Gastroesophageal sphincter (tissue), 3 donors: ENCODE results near the gene B4GALNT3.

ENCODE experiments used
- CTCF ChIP-seq, 4 experiments: fragments of 200-600 bp in 2 of 4; fragments of 450-650 bp in 2 of 4; sonication (generic) in 1 of 4; IDR thresholded peaks; one replicate each; pipeline ENCODE4 v1.5.1; 2017 to 2019; ENCODE audit warnings: antibody characterized with exemption in 4 of 4, mild to moderate bottlenecking in 2 of 4, moderate library complexity in 2 of 4
- POLR2A ChIP-seq, 2 donors: fragments of 450-650 bp; IDR thresholded peaks; one replicate each; pipeline ENCODE4 v1.6.1; 2017; ENCODE audit warnings: antibody characterized with exemption in 2 of 2, mild to moderate bottlenecking in 2 of 2, moderate library complexity in 1 of 2
- POLR2AphosphoS5 ChIP-seq: sonication (generic); formaldehyde crosslinking; IDR thresholded peaks from one replicate; pipeline ENCODE4 v1.6.1; 2017; ENCODE audit warnings: antibody characterized with exemption

- TF ChIP-seq CTCF (IDR thresholded peaks at IDR 0.05) (no peak), POLR2A (IDR thresholded peaks at IDR 0.05) (no peak), POLR2AphosphoS5 (no peak)
Measured at GRCh38 chr12:450438-450837, 9.3 kb upstream of the B4GALNT3 start.
